Activated T-helper 17 cell treated with anti-CD3 and anti-CD28 coated beads, Interleukin-2, amount 50 U/mL, for 72 hours (primary cell): Measurements from ENCODE around the gene SLC8A1. TPM values are rescaled to one million over a fixed set of nuclear protein-coding genes. Genes with fewer than 3 reads are reported as not detected.

Experiments
- ATAC-seq: fragments of 150-1000 bp; cut with Tn5 transposase; replicated peaks from 2 replicates; pipeline ENCODE4 v1.10.0; 2021; ENCODE audit warnings: mild to moderate bottlenecking, moderate library complexity
- H3K27ac Mint-ChIP-seq: one replicate; pipeline ENCODE4 v1.8.0; 2022; ENCODE audit warnings: mixed read lengths
- H3K27me3 Mint-ChIP-seq: one replicate; pipeline ENCODE4 v1.8.0; 2022; ENCODE audit warnings: mixed read lengths
- H3K36me3 Mint-ChIP-seq: one replicate; pipeline ENCODE4 v1.8.0; 2022; ENCODE audit warnings: low read depth, mild to moderate bottlenecking, mixed read lengths
- H3K4me1 Mint-ChIP-seq: one replicate; pipeline ENCODE4 v1.8.0; 2022; ENCODE audit warnings: mixed read lengths
- H3K4me3 Mint-ChIP-seq: one replicate; pipeline ENCODE4 v1.8.0; 2022; ENCODE audit warnings: mild to moderate bottlenecking, mixed read lengths
- H3K9me3 Mint-ChIP-seq: one replicate; pipeline ENCODE4 v1.8.0; 2022; ENCODE audit warnings: mixed read lengths
- total RNA-seq, 2 donors: library from RNA; stranded (reverse); gene quantifications; one replicate each; pipeline ENCODE4 v1.2.3, GENCODE V29; 2022

SLC8A1 gene
- total RNA-seq, 2 donors from 2014 or later = 0.45 TPM; not detected in 1

DNA sequence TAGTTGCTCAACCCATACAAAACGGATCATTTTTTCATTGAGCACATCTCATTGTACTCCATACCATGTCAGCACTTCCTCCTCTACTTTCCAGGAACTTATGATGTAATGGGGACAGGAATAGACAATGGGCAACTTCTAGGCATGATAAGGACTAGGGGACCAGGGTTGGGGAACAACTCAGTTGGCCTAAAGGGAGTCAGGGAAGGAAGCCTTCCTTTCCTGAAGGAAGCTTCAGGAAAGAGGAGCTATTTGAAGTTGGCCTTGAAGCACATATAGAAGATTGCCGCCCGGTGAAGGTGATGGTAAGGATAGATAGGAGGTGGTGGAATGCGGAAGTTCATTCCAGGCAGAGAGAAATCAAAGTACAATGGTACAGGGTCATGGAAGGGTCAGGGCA is 283.9 kb downstream of the SLC8A1 start:
- Mint-ChIP-seq H3K4me3 (no peak overlapping the region), H3K36me3 (no peaks in the 10 kb centered on the region), H3K27ac (no peak overlapping the region), H3K9me3 (no peaks in the 10 kb centered on the region), H3K27me3 (no peaks in the 10 kb centered on the region), H3K4me1 (no peaks in the 10 kb centered on the region)
- ATAC-seq = no peak

DNA sequence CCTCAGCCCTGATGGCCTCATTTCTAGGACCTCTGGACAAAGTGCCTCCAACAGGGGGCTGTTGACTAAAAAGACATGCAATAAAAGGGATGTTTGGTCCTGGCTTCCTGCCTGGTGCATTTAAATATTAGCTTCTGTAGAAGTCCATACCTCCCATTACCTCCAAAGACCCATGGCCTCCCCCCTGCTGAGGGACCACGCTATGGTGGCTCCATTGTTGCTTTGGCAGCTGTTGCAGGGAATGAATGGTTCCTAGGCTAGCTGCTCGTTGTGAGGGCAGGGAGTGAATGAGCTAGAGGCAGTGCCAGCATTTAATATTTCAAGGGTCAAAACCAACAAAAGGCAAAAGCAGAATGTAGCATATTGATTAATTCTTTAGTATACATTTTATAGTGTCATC is 285.9 kb downstream of the SLC8A1 start:
- Mint-ChIP-seq H3K4me3 (no peak overlapping the region), H3K27me3 (no peaks in the 10 kb centered on the region), H3K4me1 (no peaks in the 10 kb centered on the region), H3K9me3 (no peaks in the 10 kb centered on the region), H3K36me3 (no peaks in the 10 kb centered on the region), H3K27ac (no peak overlapping the region)
- no peak for ATAC-seq

DNA sequence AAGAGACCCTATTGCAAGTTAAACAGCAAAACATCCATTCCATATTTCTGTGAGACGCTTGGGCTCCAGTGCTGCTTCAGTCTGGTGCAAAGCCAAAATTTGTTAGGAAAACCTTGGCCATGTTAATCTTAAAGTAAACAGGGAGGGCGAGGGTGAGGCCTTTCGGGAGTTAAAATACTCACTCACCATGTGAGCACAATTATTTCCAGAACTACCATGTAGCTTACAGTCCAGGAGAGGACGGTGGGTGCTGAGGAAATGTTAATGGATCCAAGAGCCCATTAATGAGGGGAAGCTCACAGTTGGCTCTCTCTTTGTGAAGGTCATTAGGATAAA is 286.4 kb downstream of the SLC8A1 start:
- no peaks in the 10 kb centered on the region for H3K27me3 Mint-ChIP-seq
- H3K4me3 Mint-ChIP-seq = no peak overlapping the region
- no peaks in the 10 kb centered on the region for H3K4me1 Mint-ChIP-seq
- H3K9me3 Mint-ChIP-seq = no peaks in the 10 kb centered on the region
- H3K27ac Mint-ChIP-seq = no peak overlapping the region
- no peak for ATAC-seq
- H3K36me3 Mint-ChIP-seq = no peaks in the 10 kb centered on the region

DNA sequence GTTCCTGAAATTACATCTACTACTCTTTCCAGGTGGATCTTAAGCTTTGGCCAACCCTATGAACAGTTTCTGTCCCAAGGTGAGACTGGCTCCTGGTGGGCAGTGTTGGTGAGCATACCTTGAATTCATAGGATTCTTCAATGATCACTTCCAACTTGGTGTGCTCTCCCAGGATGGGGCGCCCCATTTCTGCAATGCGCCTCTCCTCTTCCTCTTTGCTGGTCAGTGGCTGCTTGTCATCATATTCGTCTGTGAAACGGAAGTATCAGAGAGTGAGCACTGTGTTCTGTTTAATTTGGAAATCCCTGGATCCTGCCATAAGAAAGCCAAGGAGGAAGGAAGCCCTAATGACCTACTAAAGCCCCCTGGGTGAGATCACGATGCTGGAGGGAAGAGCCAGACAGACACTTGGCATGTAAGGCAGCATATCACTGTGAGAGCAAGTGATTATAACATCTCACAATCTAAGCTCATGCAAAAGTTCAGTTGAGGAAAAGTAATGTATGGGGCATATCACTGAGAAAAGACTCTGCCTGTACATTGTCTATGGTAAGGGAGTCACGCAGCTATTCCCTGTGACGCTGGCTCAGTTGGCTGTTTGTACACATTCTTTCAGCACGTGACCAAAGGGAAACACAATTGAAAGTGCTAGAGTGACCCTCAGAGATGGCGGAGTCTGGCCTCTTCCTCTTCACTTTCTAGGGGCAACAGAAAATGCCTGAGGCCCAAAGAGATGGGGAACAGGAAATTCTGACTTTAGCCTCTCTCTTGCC is 287.0 kb downstream of the SLC8A1 start:
- no peaks in the 10 kb centered on the region for H3K4me1 Mint-ChIP-seq
- no peaks in the 10 kb centered on the region for H3K36me3 Mint-ChIP-seq
- H3K4me3 Mint-ChIP-seq = no peak overlapping the region
- no peak for ATAC-seq
- no peaks in the 10 kb centered on the region for H3K27me3 Mint-ChIP-seq
- no peaks in the 10 kb centered on the region for H3K9me3 Mint-ChIP-seq
- H3K27ac Mint-ChIP-seq = no peak overlapping the region

DNA sequence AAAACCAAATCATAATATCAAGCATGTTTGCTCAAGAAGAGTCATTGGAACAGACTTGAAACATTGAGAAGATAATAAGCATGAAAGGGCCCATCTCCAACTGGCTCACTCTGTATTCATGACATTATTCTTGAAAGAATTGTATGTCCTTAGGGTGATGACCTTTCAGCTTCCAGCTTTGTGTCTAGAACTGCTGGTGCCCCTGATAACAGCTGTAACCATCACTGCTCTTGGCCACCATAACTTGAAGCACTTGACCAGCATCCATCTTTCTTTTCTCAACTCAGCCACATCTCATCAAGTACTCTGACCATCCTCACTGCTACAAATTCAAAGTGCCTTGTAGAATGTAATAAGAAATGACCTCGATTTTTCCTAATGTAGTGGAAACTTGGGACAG is 289.9 kb downstream of the SLC8A1 start:
- H3K27ac Mint-ChIP-seq = no peak overlapping the region
- no peak overlapping the region for H3K4me3 Mint-ChIP-seq
- H3K4me1 Mint-ChIP-seq = no peaks in the 10 kb centered on the region
- no peak for ATAC-seq
- H3K36me3 Mint-ChIP-seq = no peaks in the 10 kb centered on the region
- H3K27me3 Mint-ChIP-seq = no peaks in the 10 kb centered on the region
- H3K9me3 Mint-ChIP-seq = no peaks in the 10 kb centered on the region

DNA sequence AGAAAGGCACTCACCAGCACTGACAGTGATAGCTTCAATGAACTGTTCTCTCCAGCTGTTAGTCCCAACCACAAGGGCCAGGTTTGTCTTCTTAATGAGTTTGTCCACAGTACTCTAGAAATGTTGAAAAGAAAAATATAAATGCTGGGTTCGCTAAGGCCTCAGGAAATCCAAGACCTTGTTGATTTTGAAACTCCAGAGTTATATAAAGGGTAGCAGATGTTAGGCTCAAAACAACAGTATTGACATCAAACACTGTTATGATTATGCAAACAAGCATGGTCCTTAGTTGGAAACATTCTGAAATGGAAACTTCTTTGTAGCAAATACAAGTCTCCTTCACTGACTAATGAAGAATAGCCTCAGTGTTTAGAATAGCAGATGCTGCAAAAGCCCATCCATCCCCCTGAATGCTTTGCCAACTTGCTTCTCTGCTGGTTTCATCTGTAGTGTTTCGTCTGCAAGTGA is 291.1 kb downstream of the SLC8A1 start:
- H3K4me3 Mint-ChIP-seq = no peak overlapping the region
- no peaks in the 10 kb centered on the region for H3K4me1 Mint-ChIP-seq
- no peak for ATAC-seq
- no peaks in the 10 kb centered on the region for H3K27me3 Mint-ChIP-seq
- H3K36me3 Mint-ChIP-seq = no peaks in the 10 kb centered on the region
- no peaks in the 10 kb centered on the region for H3K9me3 Mint-ChIP-seq
- H3K27ac Mint-ChIP-seq = no peak overlapping the region

DNA sequence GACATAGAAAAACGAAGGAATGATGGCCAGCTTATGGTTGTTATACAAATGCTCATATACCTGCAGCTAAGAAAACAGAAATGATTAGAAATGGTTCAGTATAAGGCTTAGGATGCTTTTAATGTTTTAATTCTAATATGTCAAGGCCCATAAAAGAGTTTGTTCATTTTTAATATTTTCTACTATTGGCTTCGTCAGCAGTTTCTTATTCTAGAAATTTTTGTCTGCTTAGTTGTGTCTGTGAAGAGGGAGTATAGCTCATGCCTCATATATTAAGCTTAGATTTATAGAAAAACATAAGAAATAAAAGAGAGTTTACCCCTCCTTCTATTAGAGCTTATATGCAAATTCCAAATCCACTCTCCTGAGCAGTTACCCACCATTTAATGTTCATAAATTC is 292.6 kb downstream of the SLC8A1 start:
- H3K4me1 Mint-ChIP-seq = no peaks in the 10 kb centered on the region
- H3K27ac Mint-ChIP-seq = no peak overlapping the region
- H3K27me3 Mint-ChIP-seq = no peaks in the 10 kb centered on the region
- no peaks in the 10 kb centered on the region for H3K9me3 Mint-ChIP-seq
- no peak for ATAC-seq
- no peaks in the 10 kb centered on the region for H3K36me3 Mint-ChIP-seq
- no peak overlapping the region for H3K4me3 Mint-ChIP-seq

DNA sequence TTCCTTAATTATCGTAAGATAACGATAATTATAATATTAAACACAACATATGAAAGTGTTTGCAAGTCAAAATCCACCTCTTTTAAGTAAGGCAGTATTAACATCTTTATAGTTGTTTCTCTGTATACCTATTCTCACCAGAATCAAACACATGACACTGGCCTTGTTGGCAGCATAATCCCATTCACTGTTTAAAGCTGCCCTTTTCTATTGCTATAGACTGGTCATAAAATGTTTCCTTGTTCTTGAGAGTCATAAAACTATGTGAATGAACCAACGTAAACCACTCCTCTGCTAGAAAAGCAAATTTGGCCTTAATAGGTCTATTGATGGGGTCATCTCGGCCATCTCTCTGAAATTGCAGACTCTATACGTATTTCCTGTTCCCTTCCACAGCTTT is 293.1 kb downstream of the SLC8A1 start:
- H3K36me3 Mint-ChIP-seq = no peaks in the 10 kb centered on the region
- H3K9me3 Mint-ChIP-seq = no peaks in the 10 kb centered on the region
- no peak overlapping the region for H3K27ac Mint-ChIP-seq
- H3K4me1 Mint-ChIP-seq = no peaks in the 10 kb centered on the region
- ATAC-seq = no peak
- H3K27me3 Mint-ChIP-seq = no peaks in the 10 kb centered on the region
- no peak overlapping the region for H3K4me3 Mint-ChIP-seq

DNA sequence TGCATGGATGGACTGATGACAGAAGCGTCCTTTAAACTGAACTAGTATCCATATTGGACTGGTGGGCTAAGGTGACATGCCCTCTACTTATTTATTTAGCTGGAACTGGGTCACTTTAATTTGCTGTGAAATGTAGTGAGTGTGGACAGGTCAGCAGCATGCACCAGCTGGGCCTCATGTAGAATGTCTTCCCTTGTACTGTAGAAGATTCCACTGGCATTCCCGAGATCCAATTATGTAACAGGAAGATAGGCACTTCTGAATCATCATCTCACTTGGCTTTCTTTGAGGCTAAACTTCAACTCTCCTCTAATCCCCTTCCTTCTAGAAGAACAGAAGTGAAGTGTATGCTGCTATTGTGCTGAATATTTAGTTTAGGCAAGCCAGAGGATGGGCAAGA is 296.2 kb downstream of the SLC8A1 start:
- no peaks in the 10 kb centered on the region for H3K9me3 Mint-ChIP-seq
- H3K4me1 Mint-ChIP-seq = no peaks in the 10 kb centered on the region
- H3K36me3 Mint-ChIP-seq = no peaks in the 10 kb centered on the region
- H3K4me3 Mint-ChIP-seq = no peak overlapping the region
- H3K27me3 Mint-ChIP-seq = peaks cover 2% of the 10 kb centered on the region
- no peak for ATAC-seq
- H3K27ac Mint-ChIP-seq = no peak overlapping the region

DNA sequence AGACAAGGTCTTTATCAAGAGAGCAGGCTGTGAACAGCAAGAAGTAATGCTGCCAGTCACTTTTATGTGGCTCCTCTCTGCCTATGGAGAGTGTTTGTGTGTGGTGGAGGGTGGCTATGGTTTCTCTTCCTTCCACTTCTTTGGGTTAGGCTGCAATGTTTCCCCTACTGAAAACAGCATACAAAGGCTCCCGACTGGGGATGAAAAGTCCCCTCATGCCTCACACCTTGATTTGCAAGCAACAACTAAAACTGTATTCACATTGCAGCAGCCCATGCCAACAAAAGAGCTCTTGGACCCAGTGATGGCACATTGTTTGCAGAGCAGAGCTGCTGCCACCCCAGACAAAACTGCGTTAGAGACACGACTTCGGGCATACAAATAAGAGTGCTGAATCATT is 301.6 kb downstream of the SLC8A1 start:
- H3K27me3 Mint-ChIP-seq = peaks cover 6% of the 10 kb centered on the region
- no peak overlapping the region for H3K4me3 Mint-ChIP-seq
- no peaks in the 10 kb centered on the region for H3K4me1 Mint-ChIP-seq
- H3K27ac Mint-ChIP-seq = no peak overlapping the region
- ATAC-seq = no peak
- H3K36me3 Mint-ChIP-seq = no peaks in the 10 kb centered on the region
- H3K9me3 Mint-ChIP-seq = no peaks in the 10 kb centered on the region

DNA sequence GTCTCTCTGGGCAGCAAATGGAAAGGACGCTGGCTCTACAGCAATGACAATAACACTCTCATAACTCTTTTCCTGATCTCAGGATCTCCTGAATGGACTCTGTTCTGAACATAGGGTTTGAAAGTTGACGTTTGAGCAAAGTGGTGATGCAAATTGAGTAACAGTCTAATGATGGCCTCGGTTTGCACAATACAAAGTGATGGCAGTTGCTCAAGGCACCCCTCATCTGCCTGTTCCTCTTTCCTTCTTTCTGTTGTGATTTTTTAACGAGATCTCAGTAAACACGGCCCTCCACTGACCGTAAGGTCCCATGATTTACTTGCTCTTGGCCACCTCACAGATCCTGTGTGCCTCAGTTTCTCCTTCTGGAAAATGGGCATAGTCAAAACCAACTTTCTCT is 303.6 kb downstream of the SLC8A1 start:
- peaks cover 9% of the 10 kb centered on the region for H3K27me3 Mint-ChIP-seq
- H3K4me3 Mint-ChIP-seq = no peak overlapping the region

DNA sequence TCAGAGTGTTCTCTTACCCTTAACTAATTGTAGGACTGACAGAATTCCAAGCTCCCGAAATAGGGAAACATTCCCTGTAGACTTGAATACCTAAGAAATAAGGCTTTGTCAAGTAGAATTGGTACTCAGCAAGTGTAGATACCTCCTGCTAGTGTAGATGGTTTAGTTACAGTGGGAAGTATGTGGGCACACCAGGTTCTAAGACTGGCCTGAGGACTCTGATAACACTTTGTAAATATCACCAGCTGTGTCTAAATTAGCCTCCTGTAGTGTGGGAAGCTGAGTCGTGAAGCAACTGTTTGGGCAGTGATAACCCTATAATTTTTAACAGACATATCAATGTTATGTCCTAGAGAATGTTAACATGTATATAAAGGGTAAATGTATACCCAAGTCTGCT is 304.5 kb downstream of the SLC8A1 start:
- no peaks in the 10 kb centered on the region for H3K36me3 Mint-ChIP-seq
- no peaks in the 10 kb centered on the region for H3K9me3 Mint-ChIP-seq
- H3K4me3 Mint-ChIP-seq = no peak overlapping the region
- H3K27ac Mint-ChIP-seq = no peak overlapping the region
- H3K4me1 Mint-ChIP-seq = no peaks in the 10 kb centered on the region
- no peak for ATAC-seq
- H3K27me3 Mint-ChIP-seq = peaks cover 9% of the 10 kb centered on the region

More for the DNA sequence above, 303.6 kb downstream of the SLC8A1 start:
- Mint-ChIP-seq H3K36me3 (no peaks in the 10 kb centered on the region), H3K4me1 (no peaks in the 10 kb centered on the region), H3K9me3 (no peaks in the 10 kb centered on the region), H3K27ac (no peak overlapping the region)
- ATAC-seq = no peak

DNA sequence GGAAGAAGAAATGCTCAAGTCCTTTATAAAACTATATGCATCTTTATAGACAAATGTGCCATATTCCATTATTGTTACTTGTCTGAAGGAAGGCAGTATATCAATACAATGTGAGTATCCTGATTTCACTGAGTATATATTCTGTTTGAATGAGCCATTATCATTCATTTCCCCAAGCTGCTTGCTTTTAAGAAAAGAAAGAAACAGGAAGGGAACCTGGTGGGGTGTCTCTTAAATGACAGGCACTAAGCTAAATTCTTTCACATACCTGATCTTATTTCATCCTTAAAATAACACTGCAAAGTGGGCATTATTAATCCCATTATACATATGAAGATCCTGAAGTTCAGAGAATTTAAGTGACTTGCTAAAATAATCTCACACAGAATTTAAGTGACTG is 307.9 kb downstream of the SLC8A1 start:
- H3K27ac Mint-ChIP-seq = no peak overlapping the region
- H3K36me3 Mint-ChIP-seq = no peaks in the 10 kb centered on the region
- no peaks in the 10 kb centered on the region for H3K4me1 Mint-ChIP-seq
- ATAC-seq = no peak
- no peak overlapping the region for H3K4me3 Mint-ChIP-seq
- H3K27me3 Mint-ChIP-seq = peaks cover 3% of the 10 kb centered on the region
- H3K9me3 Mint-ChIP-seq = no peaks in the 10 kb centered on the region

DNA sequence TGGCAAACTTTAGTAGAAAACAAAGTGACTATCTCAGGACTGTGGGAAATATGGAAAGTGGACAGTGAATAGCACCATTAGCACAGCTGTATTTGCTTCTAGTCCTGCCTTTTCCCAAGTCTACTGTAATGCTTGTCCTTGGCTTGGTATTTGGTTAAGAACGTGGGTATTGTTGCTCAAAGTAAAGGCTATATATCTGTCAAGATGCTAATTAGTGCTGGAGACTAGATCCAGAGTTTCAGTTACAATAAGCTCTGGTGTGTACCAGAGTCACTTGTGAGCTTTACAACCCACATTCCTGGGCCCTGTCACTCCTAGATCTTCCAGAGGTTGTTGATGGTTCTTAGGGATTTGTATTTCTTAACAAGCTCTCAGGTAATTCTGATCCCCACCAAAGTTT is 313.6 kb downstream of the SLC8A1 start:
- H3K4me1 Mint-ChIP-seq = no peaks in the 10 kb centered on the region
- H3K9me3 Mint-ChIP-seq = no peaks in the 10 kb centered on the region
- H3K36me3 Mint-ChIP-seq = no peaks in the 10 kb centered on the region
- H3K4me3 Mint-ChIP-seq = no peak overlapping the region
- H3K27me3 Mint-ChIP-seq = no peaks in the 10 kb centered on the region
- H3K27ac Mint-ChIP-seq = no peak overlapping the region
- ATAC-seq = no peak

DNA sequence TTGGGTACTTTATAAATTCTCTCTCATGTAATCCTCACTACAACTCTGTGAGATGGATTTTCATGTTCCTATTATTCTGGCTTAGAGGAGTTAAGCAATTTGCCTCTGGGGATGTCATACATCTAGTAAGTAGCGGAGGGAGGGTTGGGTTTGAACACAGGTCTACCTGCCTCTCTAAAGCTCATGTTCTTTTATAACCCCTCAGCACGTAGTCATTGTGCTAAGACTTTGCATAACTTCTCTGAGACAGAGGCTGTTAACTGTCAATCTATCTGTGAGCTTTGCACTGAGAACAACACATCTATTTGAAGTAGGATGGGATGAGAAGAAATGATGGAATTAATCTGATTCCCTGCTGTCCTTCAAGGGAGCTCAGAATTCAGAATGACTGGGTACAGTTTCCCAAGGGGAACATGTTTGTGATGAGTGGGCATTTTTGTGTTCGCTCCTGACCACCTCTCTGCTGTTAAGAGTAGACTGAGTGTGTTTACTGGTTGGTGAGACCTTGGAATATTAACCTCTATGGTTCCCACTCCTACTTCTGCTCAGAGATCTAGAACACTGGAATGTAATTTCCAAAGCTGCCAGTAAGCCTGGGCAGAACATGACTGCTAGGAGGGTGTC is 320.7 kb downstream of the SLC8A1 start:
- no peak overlapping the region for H3K4me3 Mint-ChIP-seq
- ATAC-seq = no peak
- no peaks in the 10 kb centered on the region for H3K27me3 Mint-ChIP-seq
- H3K4me1 Mint-ChIP-seq = no peaks in the 10 kb centered on the region
- H3K9me3 Mint-ChIP-seq = no peaks in the 10 kb centered on the region
- no peaks in the 10 kb centered on the region for H3K36me3 Mint-ChIP-seq
- no peak overlapping the region for H3K27ac Mint-ChIP-seq
